ENCODE measurements around the gene MEPCE.
A peak's percentile ranks its signal among the peaks of the same experiment; 100 is the strongest.

MEPCE gene

GRCh38 chr7:100407285-100408180, 22.1 kb upstream of the MEPCE start:
- peak; percentile 12 to 20 for DNase-seq

GRCh38 chr7:100411101-100411500, 18.5 kb upstream of the MEPCE start:
- no peak for DNase-seq

GRCh38 chr7:100413346-100413745, 16.3 kb upstream of the MEPCE start:
- no peak for DNase-seq

- no peak for DNase-seq
Measured at GRCh38 chr7:100413889-100414288, 15.7 kb upstream of the MEPCE start.

GRCh38 chr7:100415448-100415847, 14.2 kb upstream of the MEPCE start:
- DNase-seq = no peak

GRCh38 chr7:100418930-100419659, 10.5 kb upstream of the MEPCE start:
- no peak for DNase-seq

- DNase-seq = no peak
Measured at GRCh38 chr7:100419660-100420226, 9.9 kb upstream of the MEPCE start.

- DNase-seq = no peak
Measured at GRCh38 chr7:100423315-100423714, 6.3 kb upstream of the MEPCE start.

GRCh38 chr7:100425347-100425746, 4.3 kb upstream of the MEPCE start:
- no peak for DNase-seq

GRCh38 chr7:100426516-100426915, 3.1 kb upstream of the MEPCE start:
- no peak for DNase-seq

GRCh38 chr7:100427762-100428198, 1.9 kb upstream of the MEPCE start:
- DNase-seq = no peak

- DNase-seq = peak; percentile 97 to 98
Measured at GRCh38 chr7:100428199-100428966, 1.2 kb upstream of the MEPCE start, which contains the start of gene ZCWPW1. ZCWPW1 (minus strand) TSS chr7:100428703; CDS start chr7:100420649, 8,054 bp downstream.

GRCh38 chr7:100428967-100429636, 529 bp upstream of the MEPCE start:
- peak; percentile 100 for DNase-seq

- DNase-seq = peak; percentile 26 to 42
Measured at GRCh38 chr7:100430493-100431285, 1.1 kb downstream of the MEPCE start.

GRCh38 chr7:100431286-100431735, 1.7 kb downstream of the MEPCE start:
- no peak for DNase-seq

GRCh38 chr7:100432053-100432452, 2.4 kb downstream of the MEPCE start:
- no peak for DNase-seq

- no peak for DNase-seq
Measured at GRCh38 chr7:100432621-100433275, 3.1 kb downstream of the MEPCE start.

- no peak for DNase-seq
Measured at GRCh38 chr7:100433276-100433591, 3.6 kb downstream of the MEPCE start.

GRCh38 chr7:100433592-100434296, 4.1 kb downstream of the MEPCE start:
- DNase-seq = no peak

Data from activated CD4-positive, alpha-beta T cell treated with anti-CD3 and anti-CD28 coated beads, Interleukin-2, amount 50 U/mL, for 4 hours (primary cell).